Smooth muscle cell (in vitro differentiated cells): Measurements from ENCODE around the gene LSM10. TPM values are rescaled to one million over a fixed set of nuclear protein-coding genes. Genes with fewer than 3 reads are reported as not detected.

ENCODE experiments used
- DNase-seq: peaks from one replicate; lab custom pipeline; 2025; ENCODE audit not compliant: unreplicated experiment; lab: John Stamatoyannopoulos, UW
- H2AFZ ChIP-seq: fragments of 200-600 bp; sonication (generic); 2 replicates; pipeline ENCODE4 v1.6.0; 2016; ENCODE audit warnings: antibody characterized with exemption, low read depth, mild to moderate bottlenecking
- H3F3A ChIP-seq: fragments of 200-600 bp; sonication (generic); 2 replicates; pipeline ENCODE4 v1.6.0; 2017; ENCODE audit warnings: antibody characterized with exemption, low read depth
- H3K27ac ChIP-seq: fragments of 200-600 bp; sonication (generic); 2 replicates; pipeline ENCODE4 v1.5.1; 2016; ENCODE audit warnings: low read depth, mild to moderate bottlenecking
- H3K27me3 ChIP-seq: fragments of 200-600 bp; sonication (generic); 2 replicates; pipeline ENCODE4 v1.6.1; 2016; ENCODE audit warnings: low read depth, mild to moderate bottlenecking
- H3K36me3 ChIP-seq: fragments of 200-600 bp; sonication (generic); 2 replicates; pipeline ENCODE4 v1.5.1; 2016; ENCODE audit warnings: low read depth
- H3K4me1 ChIP-seq: fragments of 200-600 bp; sonication (generic); 2 replicates; pipeline ENCODE4 v1.5.1; 2016; ENCODE audit warnings: low read depth
- H3K4me2 ChIP-seq: fragments of 200-600 bp; sonication (generic); 2 replicates; pipeline ENCODE4 v1.6.0; 2016; ENCODE audit warnings: mild to moderate bottlenecking
- H3K4me3 ChIP-seq: fragments of 200-600 bp; sonication (generic); 2 replicates; pipeline ENCODE4 v1.5.1; 2016; ENCODE audit warnings: mild to moderate bottlenecking
- H3K79me2 ChIP-seq: fragments of 200-600 bp; sonication (generic); 2 replicates; pipeline ENCODE4 v1.6.0; 2016; ENCODE audit warnings: low read depth, mild to moderate bottlenecking
- H3K9ac ChIP-seq: fragments of 200-600 bp; sonication (generic); 2 replicates; pipeline ENCODE4 v1.6.0; 2016; ENCODE audit warnings: low read depth
- H3K9me3 ChIP-seq: fragments of 200-600 bp; sonication (generic); replicated peaks from 2 replicates; pipeline ENCODE4 v1.5.1; 2016; ENCODE audit warnings: low read depth
- H4K20me1 ChIP-seq: fragments of 200-600 bp; sonication (generic); 2 replicates; pipeline ENCODE4 v1.6.0; 2016; ENCODE audit warnings: low read depth
- WGBS: methylation state at CpG from one replicate; pipeline ENCODE4 v1.1.7; 2016; ENCODE audit warnings: low lambda C conversion rate; 5-methylcytosine and 5-hydroxymethylcytosine counted together
- polyA plus RNA-seq: library from polyadenylated mRNA; unstranded; fragments of >200 nt; fragmentation: Nextera tagmentation; extraction: Ambion mirVana; gene quantifications from 2 replicates; pipeline ENCODE4 v1.2.1, GENCODE V29; 2016
- total RNA-seq: library from RNA; depleted of rRNA; stranded (reverse); fragments of >200 nt; gene quantifications from 2 replicates; pipeline ENCODE4 v1.2.3, GENCODE V29; 2014
- TF ChIP-seq, protein P1 (sequence below): fragments of 200-600 bp; sonication (generic); IDR thresholded peaks from 2 replicates; pipeline ENCODE4 v1.5.1; 2017; ENCODE audit warnings: borderline replicate concordance, mild to moderate bottlenecking, antibody characterized with exemption; ENCODE audit not compliant: insufficient read depth, poor library complexity, severe bottlenecking

The LSM10 gene
- total and polyA plus RNA-seq, 2 experiments from 2014 or later, result 12.2 to 72.9 TPM

DNA sequence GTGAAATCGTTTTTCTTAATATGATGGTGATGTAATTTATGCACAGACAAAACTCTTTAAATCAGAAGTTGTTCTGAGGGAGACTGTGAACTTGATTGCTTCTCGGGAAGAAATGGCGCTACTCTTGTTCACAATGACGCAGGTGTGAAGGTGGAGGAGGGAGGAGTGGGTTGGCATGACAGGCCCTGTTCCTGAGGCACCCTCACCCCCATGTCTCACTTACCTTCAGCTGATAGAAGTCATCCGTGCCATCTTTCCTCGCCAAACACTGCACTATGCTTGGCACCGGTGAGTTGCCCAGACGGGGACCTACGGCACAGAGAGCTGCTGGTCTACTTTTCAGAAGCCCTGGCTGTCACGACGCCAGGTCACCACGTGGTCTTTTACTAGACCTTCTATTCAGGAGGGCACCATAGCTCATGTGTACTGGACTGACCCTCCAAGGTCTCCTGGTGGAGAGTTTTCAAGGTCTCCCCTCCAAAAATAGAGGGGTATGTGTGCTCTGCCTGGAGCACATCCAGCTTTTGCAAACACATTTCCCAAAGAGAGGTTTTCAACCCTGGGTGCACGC is 39.1 kb downstream of the LSM10 start:
- WGBS, result 97% methylated on average over 13 of the region's 13 CpGs
- Histone ChIP-seq H3K4me2 (no peak overlapping the region), H3F3A (no peaks in the 10 kb centered on the region), H3K79me2 (peaks cover 56% of the 10 kb centered on the region), H3K36me3 (peaks cover 4% of the 10 kb centered on the region), H3K4me1 (no peaks in the 10 kb centered on the region), H2AFZ (no peak overlapping the region), H3K27me3 (no peaks in the 10 kb centered on the region), H3K9me3 (no peaks in the 10 kb centered on the region), H3K4me3 (no peak overlapping the region), H3K27ac (no peak overlapping the region), H4K20me1 (peaks cover 9% of the 10 kb centered on the region), H3K9ac (no peak overlapping the region)
- DNase-seq, result no peak
- TF ChIP-seq, protein P1, sequence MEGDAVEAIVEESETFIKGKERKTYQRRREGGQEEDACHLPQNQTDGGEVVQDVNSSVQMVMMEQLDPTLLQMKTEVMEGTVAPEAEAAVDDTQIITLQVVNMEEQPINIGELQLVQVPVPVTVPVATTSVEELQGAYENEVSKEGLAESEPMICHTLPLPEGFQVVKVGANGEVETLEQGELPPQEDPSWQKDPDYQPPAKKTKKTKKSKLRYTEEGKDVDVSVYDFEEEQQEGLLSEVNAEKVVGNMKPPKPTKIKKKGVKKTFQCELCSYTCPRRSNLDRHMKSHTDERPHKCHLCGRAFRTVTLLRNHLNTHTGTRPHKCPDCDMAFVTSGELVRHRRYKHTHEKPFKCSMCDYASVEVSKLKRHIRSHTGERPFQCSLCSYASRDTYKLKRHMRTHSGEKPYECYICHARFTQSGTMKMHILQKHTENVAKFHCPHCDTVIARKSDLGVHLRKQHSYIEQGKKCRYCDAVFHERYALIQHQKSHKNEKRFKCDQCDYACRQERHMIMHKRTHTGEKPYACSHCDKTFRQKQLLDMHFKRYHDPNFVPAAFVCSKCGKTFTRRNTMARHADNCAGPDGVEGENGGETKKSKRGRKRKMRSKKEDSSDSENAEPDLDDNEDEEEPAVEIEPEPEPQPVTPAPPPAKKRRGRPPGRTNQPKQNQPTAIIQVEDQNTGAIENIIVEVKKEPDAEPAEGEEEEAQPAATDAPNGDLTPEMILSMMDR, result no peak

- H3K4me2 ChIP-seq, result no peak overlapping the region
- 88% methylated on average over 4 of the region's 4 CpGs for WGBS
Observed at GRCh38 chr1:36355811-36356210, 41.9 kb downstream of the LSM10 start.

DNA sequence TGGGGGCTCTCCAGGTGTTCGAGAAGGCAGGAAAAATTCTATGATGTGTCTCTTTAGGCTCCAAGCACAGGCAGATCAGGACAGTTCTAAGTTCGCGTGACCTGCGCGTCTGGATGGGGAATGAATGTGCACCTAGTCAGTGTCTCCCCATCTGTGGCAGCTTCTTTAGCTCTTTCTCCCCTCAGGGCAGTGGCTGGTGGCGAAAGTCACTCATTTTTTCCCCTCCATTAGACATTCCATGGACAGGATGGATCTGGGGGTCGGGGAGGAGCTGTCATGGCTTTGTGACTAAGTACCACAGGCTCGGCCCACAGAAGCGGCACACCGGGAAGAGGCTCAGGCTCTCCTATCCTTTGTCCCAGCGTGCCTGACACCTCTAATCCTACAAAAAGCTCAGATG is 43.2 kb downstream of the LSM10 start:
- no peak overlapping the region for H3K4me3 ChIP-seq
- no peak overlapping the region for H3K4me2 ChIP-seq
- H3K9me3 ChIP-seq, result no peaks in the 10 kb centered on the region
- TF ChIP-seq, protein P1, result no peak
- 84% methylated on average over 11 of the region's 11 CpGs for WGBS
- H3K27me3 ChIP-seq, result no peaks in the 10 kb centered on the region
- peak overlapping the region; percentile 100 for H3K27ac ChIP-seq
- peaks cover 12% of the 10 kb centered on the region for H3F3A ChIP-seq
- H4K20me1 ChIP-seq, result no peaks in the 10 kb centered on the region
- peaks cover 30% of the 10 kb centered on the region for H3K4me1 ChIP-seq
- peaks cover 21% of the 10 kb centered on the region for H3K79me2 ChIP-seq
- no peak for DNase-seq
- H2AFZ ChIP-seq, result no peak overlapping the region
- peaks cover 4% of the 10 kb centered on the region for H3K36me3 ChIP-seq
- no peak overlapping the region for H3K9ac ChIP-seq

More at GRCh38 chr1:36355811-36356210, 41.9 kb downstream of the LSM10 start:
- no peak overlapping the region for H3K9ac ChIP-seq
- H3K36me3 ChIP-seq, result peaks cover 4% of the 10 kb centered on the region
- peaks cover 30% of the 10 kb centered on the region for H3K79me2 ChIP-seq
- no peak overlapping the region for H2AFZ ChIP-seq
- peaks cover 4% of the 10 kb centered on the region for H4K20me1 ChIP-seq
- TF ChIP-seq, protein P1, result no peak
- no peaks in the 10 kb centered on the region for H3K27me3 ChIP-seq
- no peak overlapping the region for H3K27ac ChIP-seq
- no peak for DNase-seq
- no peaks in the 10 kb centered on the region for H3K9me3 ChIP-seq
- H3K4me3 ChIP-seq, result no peak overlapping the region
- peaks cover 12% of the 10 kb centered on the region for H3F3A ChIP-seq
- peaks cover 19% of the 10 kb centered on the region for H3K4me1 ChIP-seq
